Right lobe of liver (tissue), 4 donors: ENCODE data around the gene RBM47.

Source experiments
- CTCF ChIP-seq, 4 donors: fragments of 200-600 bp in 3 of 4; fragments of 450-650 bp in 1 of 4; IDR thresholded peaks; one replicate each; pipeline versions ENCODE4 v1.5.1 to v1.8.0; 2016 to 2022; ENCODE audit warnings: antibody characterized with exemption in 4 of 4, mild to moderate bottlenecking in 2 of 4
- POLR2A ChIP-seq: fragments of 450-650 bp; IDR thresholded peaks from one replicate; pipeline ENCODE4 v1.6.1; 2017; ENCODE audit warnings: antibody characterized with exemption, mild to moderate bottlenecking
- donor health status: DM: no; HTN: no; CAD: no.
- donor health status: DM: no; HTN: no; CAD: no.
- donor health status: DM: no; HTN: yes; CAD: no.

- no peak for TF ChIP-seq CTCF (IDR thresholded peaks at IDR 0.05)
- TF ChIP-seq POLR2A, result no peak
These were observed 128.9 kb downstream of the RBM47 start for GRCh38 chr4:40500781-40501180.
